Activated CD8-positive, alpha-beta memory T cell treated with anti-CD3 and anti-CD28 coated beads for 24 hours (primary cell): ENCODE data around the gene PRSS36.
A peak's percentile ranks its signal among the peaks of the same experiment; 100 is the strongest.
"Not testable (repeated sequence)": the region's sequence is repeated elsewhere in the genome, so short reads cannot be mapped to it uniquely, and the experiment has no call there.

Experiments used
- DNase-seq: peaks from one replicate; pipeline ENCODE4 v3.0.0-alpha.2; 2020

The PRSS36 gene

DNA sequence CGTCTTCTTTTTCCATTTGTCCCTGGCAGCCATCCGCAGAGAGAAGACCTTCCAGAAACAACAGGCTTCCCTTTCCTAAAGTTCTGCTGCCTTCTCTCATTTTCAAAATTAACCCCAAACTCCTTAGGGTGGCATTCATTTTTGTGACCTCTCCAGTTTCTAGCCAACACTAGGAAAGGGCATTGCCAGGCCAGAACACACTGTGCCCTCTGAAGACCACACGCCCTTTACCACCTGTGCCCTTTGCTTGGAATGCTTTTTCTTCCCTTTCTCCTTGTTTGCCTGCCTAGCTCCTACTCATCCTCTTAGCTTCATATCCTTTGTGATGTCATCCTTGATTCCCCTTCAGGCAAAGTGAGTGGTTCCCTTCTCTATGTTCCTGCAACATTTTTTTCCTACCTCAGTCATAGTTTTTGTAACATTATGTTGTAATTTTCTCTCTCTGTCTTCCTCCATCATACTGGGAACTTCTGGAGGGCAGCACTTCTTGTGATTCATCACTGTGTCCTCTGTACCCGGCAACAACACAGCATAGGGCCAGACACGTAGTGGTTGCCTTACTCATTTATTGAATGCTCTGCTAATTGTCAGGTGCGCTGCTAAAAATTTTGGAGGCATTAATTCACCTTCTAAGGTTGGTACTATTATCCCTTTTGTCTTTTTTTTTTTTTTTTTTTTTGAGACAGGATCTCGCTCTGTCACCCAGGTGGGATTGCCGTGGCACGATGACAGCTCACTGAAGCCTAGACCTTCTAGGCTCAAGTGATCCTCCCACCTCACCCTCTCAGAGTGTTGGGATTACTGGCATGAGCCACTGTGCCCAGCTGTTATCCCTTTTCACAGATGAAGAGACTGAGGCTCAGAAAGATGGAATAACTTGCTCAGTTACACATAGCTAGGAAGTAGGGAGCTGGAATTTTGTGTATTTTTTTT is 31.4 kb downstream of the PRSS36 start:
- no peak for DNase-seq

DNA sequence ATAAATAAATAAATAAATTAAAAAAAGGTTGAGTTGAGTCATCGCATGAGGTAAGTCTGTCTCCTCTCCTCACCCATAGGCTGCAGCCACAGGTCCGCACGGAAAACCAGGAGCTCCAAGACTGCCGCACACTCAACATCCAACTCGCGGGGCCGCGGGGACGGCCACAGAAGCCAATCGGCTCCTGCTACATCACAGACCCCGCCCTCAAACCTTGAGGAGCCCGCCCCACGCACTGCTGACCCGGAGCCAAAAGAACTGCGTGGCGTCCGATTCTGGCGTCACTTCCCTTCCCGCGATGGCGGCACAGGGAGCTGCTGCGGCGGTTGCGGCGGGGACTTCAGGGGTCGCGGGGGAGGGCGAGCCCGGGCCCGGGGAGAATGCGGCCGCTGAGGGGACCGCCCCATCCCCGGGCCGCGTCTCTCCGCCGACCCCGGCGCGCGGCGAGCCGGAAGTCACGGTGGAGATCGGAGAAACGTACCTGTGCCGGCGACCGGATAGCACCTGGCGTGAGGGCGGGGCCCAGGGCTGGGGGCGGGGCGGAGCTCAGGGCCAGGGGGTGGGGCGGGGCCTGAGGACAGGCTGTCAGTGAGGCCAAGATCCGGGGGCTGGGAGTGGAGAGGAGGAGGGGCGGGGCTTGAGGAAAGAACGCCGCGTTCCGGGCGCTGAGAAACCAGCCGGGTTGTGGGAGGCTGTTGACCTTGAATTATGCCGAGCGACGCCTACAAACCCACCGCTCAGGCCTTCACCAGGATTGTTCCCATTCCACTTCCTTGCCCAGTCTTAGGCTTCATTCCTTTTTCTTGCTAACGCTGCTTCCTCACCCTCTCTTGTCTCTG is 32.3 kb downstream of the PRSS36 start, which contains the start of gene KAT8:
Gene KAT8 (plus strand): TSS at position 281 of the 839 bp plus-strand sequence. CDS start 18 bp downstream, at position 299.
- DNase-seq = peak; percentile 97

DNA sequence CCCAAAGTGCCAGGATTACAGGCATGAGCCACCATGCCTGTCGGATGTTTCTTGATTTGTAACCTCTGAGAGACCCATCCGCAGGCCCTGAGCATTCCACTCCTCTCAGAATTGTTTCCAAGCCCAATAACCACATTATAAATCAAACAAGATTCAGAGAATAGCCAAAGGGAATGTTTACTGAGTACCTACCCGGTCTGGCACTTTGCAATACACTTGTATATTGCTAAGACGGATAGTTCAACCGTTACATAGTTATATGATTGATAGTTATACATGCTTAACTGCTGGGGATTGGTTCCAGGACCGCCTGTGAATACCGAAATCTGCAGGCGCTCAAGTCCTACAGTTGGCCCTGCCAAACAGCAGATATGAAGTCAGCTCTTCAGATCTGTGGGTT is 35.4 kb downstream of the PRSS36 start:
- no peak for DNase-seq

DNA sequence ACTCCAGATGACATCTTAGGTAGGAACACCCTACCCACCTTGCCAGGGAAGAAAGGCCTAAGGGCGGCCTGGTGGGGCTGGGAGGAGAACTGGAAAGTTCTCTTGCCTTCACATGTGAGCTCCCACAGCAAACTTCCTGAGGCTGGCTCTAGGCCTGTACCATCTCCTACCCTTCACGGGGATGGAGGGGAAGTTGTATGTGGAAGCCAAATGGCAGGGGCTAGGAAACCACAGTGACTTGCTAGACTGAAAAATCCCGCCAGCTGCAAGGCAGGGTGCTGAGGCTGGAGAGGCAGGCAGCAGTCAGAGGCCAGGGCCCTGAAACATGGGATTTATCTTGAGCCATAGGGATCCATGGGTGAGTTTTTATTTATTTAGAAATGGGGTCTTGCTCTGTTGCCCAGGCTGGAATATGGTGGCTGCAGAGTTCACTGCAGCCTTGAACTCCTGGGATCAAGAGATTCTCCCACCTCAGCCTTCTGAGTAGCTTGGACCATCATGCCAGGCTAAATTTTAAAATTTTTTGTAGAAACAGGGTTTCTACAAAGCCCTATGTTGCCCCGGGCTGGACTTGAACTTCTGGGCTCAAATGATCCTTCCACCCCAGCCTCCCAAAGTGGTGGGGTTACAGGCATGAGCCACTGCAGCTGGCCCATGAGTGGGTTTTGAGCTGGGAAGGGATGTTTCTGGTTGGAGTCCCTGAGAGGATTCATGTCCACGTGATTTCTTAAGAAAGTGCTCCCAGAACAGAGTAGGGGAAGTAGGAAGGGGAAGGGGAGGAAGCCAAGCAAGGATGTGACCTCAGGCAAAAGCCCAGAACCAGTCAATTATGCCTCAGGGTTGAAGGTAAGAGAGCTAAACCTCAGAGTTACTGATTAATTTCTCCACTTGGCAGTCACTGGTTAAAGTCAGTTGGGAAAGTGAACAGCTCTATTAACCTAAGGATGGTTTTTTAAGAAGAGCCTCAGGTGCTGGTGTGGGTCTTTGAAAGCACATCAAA is 36.4 kb downstream of the PRSS36 start:
- DNase-seq = no peak

DNA sequence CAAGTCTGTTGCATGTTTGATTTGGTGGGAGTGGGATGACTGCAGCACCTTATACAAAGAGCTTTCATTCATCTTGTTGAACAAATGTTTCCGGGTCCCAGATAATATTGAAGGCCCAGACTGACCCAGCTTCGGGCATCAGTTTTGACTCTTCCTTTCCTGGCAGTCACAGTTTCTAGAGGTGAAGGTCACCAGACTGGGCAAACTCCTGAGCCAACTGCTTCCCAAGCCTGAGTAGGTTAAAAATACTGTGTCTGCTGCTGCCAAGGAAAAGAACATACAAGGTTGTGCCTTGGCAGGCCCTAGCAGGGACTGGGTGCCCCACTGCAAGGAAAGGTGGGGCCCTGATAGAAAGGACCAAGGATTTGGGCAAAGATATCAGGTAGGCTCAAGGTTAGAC is 37.2 kb downstream of the PRSS36 start:
- no peak for DNase-seq

DNA sequence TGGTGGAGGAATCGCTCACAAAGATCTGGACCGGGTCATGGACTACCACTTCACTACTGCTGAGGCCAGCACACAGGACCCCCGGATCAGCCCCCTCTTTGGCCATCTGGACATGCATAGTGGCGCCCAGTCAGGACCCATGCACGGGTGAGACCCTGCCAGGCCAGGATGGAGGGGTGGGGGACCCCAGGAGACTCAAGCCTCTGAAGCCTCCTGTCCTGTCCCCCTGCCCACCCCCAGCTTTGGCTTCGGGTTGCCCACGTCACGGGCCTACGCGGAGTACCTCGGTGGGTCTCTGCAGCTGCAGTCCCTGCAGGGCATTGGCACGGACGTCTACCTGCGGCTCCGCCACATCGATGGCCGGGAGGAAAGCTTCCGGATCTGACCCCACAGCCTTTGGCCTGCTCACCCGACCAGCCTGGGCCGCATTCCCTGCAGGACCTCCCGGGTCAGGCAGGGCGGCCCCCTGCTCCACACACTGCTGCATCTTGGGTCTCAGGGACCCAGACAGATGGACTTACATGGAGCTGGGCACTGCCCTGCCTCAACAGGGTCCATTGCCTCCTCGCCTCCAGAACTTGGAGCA is 37.9 kb downstream of the PRSS36 start:
- DNase-seq = no peak

DNA sequence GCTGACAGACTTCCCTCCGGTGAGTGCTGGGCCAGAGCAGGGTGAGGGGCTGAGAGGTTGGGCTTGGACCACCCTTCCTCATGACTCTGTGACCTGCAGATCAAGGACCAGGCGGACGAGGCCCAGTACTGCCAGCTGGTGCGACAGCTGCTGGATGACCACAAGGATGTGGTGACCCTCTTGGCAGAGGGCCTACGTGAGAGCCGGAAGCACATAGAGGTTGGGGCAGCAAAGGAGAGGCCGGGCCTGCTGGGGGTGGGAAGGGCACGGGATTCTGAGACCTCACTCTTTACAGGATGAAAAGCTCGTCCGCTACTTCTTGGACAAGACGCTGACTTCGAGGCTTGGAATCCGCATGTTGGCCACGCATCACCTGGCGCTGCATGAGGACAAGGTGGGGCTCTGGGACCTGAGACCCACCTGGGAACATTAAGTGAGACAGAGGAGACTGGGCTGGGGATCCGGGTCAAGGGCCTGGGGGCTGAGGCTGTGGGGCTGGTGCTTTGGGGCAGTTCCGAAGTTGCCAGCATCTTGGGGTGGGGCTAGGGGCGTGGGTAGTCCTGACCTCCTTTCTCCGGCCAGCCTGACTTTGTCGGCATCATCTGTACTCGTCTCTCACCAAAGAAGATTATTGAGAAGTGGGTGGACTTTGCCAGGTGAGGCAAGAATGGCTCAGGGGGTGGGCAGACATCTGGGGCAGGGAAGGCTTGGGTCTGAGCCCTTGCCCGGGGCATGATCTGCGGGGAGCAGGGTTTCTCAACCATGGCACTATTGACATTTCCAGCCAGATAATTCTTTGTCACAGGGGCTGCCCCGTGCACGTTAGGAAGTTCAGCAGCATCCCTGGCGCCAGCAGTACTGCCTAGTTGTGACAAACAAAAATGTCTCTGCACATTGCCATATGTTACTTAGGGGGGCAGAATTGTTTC is 39.5 kb downstream of the PRSS36 start:
- DNase-seq = no peak

DNA sequence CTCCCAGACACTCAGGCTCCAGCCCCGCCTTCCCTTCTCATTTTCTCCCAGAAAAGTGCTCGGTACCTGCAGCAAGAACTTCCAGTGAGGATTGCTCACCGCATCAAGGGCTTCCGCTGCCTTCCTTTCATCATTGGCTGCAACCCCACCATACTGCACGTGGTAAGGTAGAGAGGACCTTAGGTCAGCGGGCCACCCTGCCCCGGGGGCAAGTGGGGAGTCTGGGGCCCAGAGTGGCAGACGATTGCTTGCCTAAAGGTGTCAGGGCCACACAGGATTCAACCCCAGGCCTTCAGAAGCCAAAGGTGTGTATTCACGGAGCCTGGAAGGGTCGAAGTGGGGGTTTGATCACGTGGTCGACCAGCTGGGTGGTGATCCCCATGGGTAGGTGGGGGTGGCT is 40.2 kb downstream of the PRSS36 start:
- DNase-seq = no peak

DNA sequence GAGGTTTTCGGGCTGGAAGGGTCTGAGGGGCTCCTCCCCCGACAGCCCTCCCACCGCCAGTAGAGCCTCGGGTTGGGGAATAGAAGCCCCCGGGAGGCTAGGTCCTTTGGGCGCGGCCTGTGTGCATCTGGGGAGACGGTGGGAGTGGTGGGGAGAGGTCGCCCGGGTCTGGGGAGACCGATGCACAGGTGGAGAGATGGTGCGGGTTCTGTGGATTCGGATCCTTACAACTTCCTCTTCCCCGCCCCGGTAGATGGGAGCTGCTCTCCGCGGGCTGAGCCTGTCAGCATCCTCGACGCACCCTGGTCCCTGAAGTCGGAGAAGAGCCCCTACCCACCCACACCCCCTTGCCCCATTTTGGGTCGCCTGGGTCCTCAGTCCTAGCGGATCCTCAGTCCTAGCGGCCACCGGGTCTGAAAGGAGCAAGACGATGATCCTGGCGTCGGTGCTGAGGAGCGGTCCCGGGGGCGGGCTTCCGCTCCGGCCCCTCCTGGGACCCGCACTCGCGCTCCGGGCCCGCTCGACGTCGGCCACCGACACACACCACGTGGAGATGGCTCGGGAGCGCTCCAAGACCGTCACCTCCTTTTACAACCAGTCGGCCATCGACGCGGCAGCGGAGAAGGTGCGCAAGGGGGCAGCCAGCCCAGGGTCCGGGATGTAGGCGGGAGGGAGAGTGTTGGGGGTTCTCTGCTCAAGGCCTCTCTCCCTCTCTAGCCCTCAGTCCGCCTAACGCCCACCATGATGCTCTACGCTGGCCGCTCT is 40.9 kb downstream of the PRSS36 start:
- DNase-seq = no peak

DNA sequence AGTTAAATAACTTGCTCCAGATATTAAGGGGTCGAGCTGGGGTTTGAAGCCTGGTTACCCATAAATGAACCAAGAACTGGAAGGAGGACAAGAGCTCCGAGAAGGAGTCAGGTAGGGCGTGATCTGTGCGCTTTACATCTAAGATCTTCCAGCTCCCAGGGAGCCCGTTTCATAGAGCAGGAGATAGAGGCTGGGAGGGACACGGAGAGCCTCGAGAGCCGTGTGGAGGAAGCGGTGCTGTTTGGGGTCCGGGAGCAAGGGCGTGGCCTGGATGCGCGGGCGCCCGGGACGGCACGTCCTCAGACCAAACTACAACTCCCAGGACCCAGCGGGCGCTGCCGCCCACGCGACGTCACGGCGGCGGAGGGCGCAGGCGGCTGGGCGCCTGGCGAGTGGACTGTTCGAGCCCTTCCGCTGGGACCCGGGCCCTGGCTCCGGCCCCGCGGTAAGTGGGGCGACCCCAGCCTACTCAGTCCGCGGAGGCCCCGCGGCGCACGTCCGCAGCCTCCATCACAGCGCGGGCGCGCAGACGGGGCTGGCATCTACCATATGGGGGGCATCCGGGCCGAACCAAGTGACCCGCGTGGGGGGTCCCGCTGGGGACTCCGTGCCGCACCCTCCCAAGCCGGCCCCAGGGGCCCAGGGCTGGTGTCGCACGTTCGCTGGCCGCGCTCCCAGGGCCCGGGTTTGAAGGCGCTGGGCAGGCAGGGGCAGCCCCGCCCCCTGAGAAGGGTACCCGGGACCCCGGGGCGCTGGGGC is 41.7 kb downstream of the PRSS36 start, which contains the start of gene BCKDK:
Gene BCKDK (plus strand): TSS at position 352 of the 759 bp plus-strand sequence. CDS start 838 bp downstream, outside the sequence.
- DNase-seq = peak; percentile 91

DNA sequence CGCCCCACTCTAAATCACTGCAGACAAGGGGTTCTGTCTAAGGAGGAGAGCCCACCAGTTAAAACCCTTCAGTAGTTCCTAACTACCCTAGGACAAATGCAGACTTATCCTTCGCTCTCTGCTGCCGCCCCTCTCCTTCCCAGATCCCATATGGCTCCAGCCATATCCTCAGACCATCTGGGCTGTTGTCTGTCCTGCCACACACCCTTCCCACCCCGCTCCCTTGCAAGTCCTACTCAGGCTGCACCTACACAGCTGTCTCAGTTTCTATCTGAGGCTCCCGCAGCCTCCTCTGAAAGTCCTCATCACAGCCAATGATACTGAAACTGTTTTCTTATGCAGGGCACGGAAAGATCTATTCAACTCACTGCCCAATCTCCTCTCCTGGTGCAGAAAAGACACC is 42.4 kb downstream of the PRSS36 start:
- no peak for DNase-seq

DNA sequence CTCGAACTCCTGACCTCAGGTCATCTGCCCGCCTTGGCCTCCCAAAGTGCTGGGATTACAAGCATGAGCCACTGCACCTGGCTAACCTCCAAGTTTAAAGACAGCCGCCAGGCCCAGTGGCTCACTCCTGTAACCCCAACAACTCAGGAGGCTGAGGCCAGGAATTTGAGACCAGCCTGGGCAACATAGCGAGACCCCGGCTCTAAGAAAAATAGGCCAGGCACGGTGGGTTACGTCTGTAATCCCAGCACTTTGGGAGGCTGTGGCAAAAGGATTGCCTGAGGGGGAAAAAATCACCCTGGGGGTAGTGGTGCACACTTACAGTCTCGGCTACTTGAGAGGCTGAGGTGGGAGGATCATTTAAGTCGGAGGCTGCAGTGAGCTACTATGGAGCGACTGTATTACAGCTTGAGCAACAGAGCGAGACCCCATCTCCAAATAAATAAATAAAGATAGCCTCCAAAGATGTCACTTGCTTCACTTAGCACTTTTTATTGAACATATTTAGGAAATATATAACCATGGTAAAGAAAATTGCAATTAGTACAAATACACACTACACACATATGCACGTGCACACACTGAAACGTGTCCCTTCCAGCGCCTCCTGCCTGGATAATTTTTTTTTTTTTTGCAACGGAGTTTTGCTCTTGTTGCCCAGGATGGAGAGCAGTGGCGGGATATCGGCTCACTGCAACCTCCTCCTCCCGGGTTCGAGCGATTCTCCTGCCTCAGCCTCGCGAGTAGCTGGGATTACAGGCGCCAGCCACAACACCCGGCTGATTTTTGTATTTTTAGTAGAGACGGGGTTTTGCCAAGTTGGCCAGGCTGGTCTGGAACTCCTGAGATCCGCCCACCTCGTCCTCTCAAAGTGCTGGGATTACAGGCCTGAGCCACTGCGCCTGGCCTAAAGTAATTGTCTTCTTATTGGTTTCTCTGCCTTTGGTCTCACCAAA is 43.1 kb downstream of the PRSS36 start:
- no peak for DNase-seq

DNA sequence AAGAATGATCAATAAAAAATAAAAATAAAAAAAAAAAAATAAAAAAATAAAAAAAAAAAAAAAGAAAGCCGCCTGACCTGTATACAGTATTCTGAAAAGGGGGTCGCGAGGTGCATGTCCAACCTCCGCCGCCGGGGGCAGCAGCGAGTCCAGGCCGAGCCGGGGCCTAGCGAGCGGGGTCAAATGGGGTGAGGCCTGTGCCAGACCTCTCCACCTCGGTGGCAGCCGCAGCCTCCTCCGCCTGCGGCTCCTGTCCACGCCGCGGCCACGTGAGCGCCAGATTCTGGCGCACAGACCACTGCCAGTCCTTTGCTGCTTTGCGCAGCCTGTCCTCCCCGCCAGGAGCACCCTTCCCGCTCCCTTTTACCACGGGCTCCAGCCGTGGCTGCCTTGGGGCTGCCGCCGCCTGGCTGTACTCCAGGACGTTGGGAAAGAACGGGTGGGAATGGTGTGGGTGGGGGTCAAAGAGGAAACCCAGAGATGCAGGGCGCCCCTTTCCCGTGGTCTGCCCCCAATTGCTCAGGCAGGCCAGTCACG is 44.1 kb downstream of the PRSS36 start:
- DNase-seq = peak; percentile 96

DNA sequence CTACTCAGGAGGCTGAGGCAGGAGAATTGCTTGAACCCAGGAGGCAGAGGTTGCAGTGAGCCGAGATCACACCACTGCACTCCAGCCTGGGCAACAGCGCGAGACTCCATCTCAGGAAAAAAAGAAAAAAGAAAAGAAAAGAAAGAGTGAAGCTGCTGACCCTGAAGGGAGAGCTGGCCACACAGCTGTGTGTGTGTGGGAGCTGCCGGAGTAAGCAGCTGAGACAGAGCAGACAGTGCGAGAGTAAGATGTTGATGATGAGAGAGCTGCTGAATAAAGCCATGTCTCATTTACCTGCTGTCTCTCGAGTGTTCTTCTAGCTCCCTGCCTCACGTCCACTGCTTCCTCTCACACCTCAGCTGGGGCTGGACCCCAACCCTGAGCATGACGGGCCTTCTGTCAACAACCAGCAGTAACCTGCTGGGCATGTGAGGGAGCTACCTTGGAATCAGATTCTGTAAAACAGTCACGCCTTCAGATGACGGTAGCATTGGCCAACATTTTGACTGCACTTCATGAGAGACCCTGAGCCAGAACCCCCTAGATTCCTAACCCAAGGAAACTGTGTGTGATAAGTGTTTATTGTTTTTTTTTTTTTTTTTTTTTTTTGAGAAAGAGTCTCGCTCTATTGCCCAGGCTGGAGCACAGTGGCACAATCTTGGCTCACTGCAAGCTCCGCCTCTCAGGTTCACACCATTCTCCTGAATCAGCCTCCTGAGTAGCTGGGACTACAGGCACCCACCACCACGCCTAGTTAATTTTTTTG is 48.8 kb downstream of the PRSS36 start:
- not testable (repeated sequence) for DNase-seq

DNA sequence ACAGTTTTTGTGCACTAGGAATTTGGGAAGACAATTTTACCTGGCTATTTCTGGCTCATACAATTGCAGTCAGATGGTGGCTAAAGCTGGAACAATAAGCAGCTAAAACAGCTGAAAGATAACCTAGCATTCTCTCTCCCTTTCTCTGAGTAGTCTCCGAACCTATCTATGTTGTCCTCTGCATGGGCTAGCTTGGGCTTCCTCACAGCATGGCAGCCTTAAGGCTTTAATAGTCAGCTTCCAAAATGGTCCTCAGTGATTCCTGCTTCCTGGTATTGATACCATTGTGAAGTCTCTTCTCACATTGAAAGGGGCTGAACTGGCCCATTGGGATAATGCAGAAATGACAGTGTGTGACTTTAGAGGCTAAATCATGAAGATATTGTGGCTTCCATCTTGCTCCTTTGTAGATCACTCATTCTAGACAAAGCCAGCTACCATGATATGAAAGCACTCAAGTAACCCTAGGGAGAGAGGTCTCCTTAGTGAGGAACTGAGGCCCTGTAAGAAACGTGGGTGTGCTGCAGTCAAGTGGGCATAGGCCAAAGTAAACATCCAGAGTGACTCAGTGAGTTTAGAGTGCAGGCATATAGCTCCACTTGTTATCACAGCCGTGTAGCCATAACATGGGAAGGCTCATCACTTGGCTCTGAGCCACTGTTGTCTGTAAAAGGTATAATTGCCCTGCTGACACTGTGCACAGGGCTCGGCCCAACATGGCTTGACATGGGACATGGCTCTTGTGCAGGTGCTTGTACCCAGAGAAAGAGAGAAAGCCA is 49.8 kb downstream of the PRSS36 start:
- DNase-seq = no peak
